GM12891 (cell line): ENCODE measurements around the gene CACNG5.

Source experiments
- DNase-seq: peaks from one replicate; pipeline ENCODE4 v3.0.0; 2011; ENCODE audit warnings: low spot score; ENCODE audit not compliant: insufficient read length
- FAIRE-seq: peaks from 2 replicates; lab custom pipeline; 2011; peaks lifted over from hg19 to GRCh38; lab: Jason Lieb, UNC
- PAX5 ChIP-seq: IDR thresholded peaks from 2 replicates; pipeline ENCODE4 v1.6.1; 2011; ENCODE audit warnings: low read length, moderate library complexity, mild to moderate bottlenecking; ENCODE audit not compliant: insufficient read depth, severe bottlenecking
- POLR2A ChIP-seq: IDR thresholded peaks from 2 replicates; pipeline ENCODE4 v1.6.1; 2011; ENCODE audit warnings: low read depth, low read length, control low read depth
- POLR2AphosphoS5 ChIP-seq: IDR thresholded peaks from 2 replicates; pipeline ENCODE4 v1.6.1; 2011; ENCODE audit warnings: low read depth, low read length, control low read depth
- POU2F2 ChIP-seq: IDR thresholded peaks from 2 replicates; pipeline ENCODE4 v1.6.1; 2011; ENCODE audit warnings: low read depth, mild to moderate bottlenecking, control low read depth, low read length, moderate library complexity
- SPI1 ChIP-seq: IDR thresholded peaks from 2 replicates; pipeline ENCODE4 v1.6.1; 2011; ENCODE audit warnings: low read depth, low read length, control low read depth
- TAF1 ChIP-seq: IDR thresholded peaks from 2 replicates; pipeline ENCODE4 v1.6.1; 2011; ENCODE audit warnings: low read depth, low read length, control low read depth

Gene CACNG5

GRCh38 chr17:66865151-66865550 lies 30.2 kb downstream of the CACNG5 start:
- no peak for TF ChIP-seq SPI1
- TF ChIP-seq TAF1 = no peak
- no peak for TF ChIP-seq PAX5
- TF ChIP-seq POU2F2 = no peak
- no peak for TF ChIP-seq POLR2A
- TF ChIP-seq POLR2AphosphoS5 = no peak
- no peak for DNase-seq
- no peak for FAIRE-seq

GRCh38 chr17:66873962-66874361 lies 39.0 kb downstream of the CACNG5 start:
- FAIRE-seq = no peak
- TF ChIP-seq POLR2AphosphoS5 (no peak), PAX5 (no peak), POU2F2 (no peak), SPI1 (no peak), POLR2A (no peak), TAF1 (no peak)

DNA sequence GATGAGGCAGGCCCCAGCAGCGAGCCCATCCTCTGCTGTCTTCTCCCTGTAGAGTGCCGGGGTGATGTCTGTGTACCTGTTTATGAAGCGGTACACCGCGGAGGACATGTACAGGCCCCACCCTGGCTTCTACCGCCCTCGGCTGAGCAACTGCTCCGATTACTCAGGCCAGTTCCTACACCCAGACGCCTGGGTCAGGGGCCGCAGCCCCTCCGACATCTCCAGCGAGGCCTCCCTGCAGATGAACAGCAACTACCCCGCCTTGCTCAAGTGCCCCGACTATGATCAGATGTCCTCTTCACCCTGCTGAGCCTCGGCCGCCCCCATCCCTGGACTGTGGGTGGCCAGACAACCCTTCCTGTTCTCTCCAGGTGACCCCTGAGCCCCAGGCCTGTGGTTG lies 50.0 kb downstream of the CACNG5 start:
- no peak for TF ChIP-seq SPI1
- TF ChIP-seq POLR2AphosphoS5 = no peak
- no peak for TF ChIP-seq PAX5
- no peak for TF ChIP-seq TAF1
- no peak for TF ChIP-seq POU2F2
- no peak for TF ChIP-seq POLR2A
- FAIRE-seq (no peak), DNase-seq (no peak)

More at GRCh38 chr17:66873962-66874361, 39.0 kb downstream of the CACNG5 start:
- DNase-seq = no peak

DNA sequence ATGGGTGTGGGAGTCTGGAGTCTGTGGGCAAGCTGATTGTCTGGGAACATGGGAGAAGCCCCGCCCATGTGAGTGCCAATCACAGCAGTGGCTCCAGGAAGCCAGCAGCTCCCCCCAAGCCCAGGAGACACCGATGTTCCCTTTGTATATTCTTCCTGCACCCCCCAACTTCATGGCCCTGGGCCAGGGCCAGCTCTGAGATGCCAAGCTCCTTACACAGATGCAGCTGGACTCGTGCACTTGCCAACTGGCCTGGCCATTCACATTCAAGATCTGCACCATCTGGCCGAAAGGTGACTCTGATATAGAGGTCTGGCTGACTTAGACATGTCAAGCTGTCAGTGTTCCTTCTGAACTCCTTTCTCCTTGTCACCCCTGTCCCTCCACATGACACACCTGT lies 50.5 kb downstream of the CACNG5 start:
- FAIRE-seq = no peak
- no peak for DNase-seq

DNA sequence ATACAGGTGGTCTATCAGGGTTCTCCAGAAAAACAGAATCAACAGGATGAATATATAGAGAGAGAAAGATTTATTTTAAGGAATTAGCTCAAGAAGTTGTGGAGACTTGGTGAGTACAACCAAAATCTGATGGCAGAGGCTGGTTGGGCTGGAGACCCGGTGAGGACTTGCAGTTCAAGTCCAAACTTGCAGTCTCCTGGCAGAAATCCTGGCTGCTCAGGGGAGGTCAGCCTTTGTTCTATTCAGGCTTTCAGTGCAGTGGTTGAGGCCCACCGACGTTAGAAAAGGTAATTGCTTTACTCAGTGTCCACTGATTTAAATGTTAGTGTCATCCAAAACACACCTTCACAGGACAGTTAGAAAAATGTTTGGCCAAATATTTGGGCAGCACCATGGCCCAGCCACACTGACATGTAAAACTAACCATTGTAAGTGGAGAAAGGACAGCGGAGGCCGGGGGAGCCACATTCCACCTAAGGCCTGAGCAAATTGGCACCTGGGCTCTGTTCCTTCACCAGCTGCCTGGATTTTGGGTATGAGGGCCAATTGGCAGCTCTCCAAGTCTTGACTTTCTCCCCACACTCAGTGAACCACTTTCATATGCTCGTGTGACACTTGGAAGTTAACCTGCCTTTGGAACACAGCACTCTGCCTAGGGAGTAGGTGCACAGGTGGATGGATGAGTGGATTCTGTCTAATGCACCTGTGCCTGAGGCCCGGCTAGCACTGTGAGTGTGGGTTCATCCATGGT lies 54.7 kb downstream of the CACNG5 start:
- TF ChIP-seq POLR2A (no peak), POLR2AphosphoS5 (no peak), PAX5 (no peak), SPI1 (no peak), TAF1 (no peak), POU2F2 (no peak)
- FAIRE-seq (no peak), DNase-seq (no peak)

More for the DNA sequence above, 50.5 kb downstream of the CACNG5 start:
- no peak for TF ChIP-seq TAF1
- TF ChIP-seq POLR2A = no peak
- TF ChIP-seq POU2F2 = no peak
- TF ChIP-seq POLR2AphosphoS5 = no peak
- no peak for TF ChIP-seq SPI1
- no peak for TF ChIP-seq PAX5

DNA sequence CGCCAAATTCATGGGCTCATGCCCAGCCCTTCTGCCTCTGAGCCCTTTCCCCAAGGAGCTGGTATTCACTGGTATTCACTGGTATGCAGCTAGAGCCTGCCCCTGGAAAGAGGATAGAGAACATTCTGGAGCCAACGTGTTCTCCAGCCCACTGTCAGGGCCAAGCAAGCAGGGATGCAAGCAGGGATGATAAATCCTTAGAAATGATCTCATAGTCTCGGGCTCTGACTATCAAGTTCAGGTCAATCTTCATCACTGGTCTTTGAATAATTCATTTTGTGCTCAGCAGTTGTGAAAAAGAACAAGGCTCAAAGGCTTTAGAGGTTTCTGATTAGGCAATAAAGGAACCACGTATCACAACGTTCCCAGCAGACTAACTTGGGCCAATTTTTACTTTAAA lies 57.3 kb downstream of the CACNG5 start:
- TF ChIP-seq TAF1 (no peak), POLR2A (no peak), POU2F2 (no peak), SPI1 (no peak), PAX5 (no peak), POLR2AphosphoS5 (no peak)
- no peak for FAIRE-seq
- no peak for DNase-seq

DNA sequence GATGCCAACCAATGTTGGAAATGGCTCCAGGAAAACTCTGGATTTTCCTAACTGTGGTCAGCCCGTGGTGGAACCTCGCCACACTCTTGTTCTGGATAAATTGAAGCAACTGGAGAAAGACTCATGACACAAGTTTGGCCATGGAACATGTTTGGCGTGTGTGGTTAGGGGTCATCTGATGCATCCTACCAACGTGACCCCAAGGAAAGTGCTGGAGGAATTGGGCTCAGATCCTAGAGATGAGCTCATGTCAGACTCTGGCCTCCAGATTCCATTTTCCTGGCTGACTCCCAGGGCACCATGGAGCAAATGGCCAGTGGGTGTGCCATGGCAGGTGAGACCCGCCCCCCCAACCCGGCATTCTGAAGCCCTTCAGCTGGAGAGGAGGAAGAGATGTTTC lies 58.5 kb downstream of the CACNG5 start:
- TF ChIP-seq POLR2A (no peak), POLR2AphosphoS5 (no peak), POU2F2 (no peak)
- no peak for DNase-seq
- no peak for FAIRE-seq

DNA sequence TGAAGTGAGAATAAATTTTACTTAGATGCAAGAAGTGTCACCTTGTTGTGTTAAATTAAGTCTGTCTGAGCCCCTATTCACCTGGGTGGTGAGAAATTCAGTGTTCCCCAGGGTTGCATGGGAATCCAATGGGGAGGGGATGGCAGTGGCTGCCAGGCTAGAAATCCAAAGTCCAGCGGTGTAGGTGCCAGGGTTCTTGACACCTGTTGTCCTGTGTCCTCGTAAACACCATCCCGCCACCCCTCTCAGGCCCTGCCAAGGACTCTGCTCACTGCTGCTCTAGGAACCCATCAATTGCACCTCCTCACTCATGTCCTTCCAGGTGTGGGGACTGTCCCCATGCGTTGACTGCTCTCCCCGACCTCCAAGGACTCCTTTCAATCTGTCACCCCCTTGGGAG lies 58.9 kb downstream of the CACNG5 start:
- DNase-seq (no peak), FAIRE-seq (no peak)
- TF ChIP-seq POU2F2 (no peak), POLR2AphosphoS5 (no peak), TAF1 (no peak), SPI1 (no peak), POLR2A (no peak), PAX5 (no peak)

- no peak for FAIRE-seq
- DNase-seq = no peak
- TF ChIP-seq POU2F2 (no peak), POLR2AphosphoS5 (no peak)
Measured at GRCh38 chr17:66897141-66897540, 62.2 kb downstream of the CACNG5 start.

- DNase-seq (no peak), FAIRE-seq (no peak)
- no peak for TF ChIP-seq POLR2AphosphoS5
Measured at GRCh38 chr17:66898536-66898935, 63.6 kb downstream of the CACNG5 start.
